AG08396 (cell line): Measurements from ENCODE around the gene BMAL1.

ENCODE experiments used
- DNase-seq: peaks from one replicate; pipeline ENCODE4 v3.0.0; 2012; ENCODE audit warnings: low spot score, mixed read lengths

The BMAL1 gene

GRCh38 chr11:13343931-13344717 lies 66.5 kb downstream of the BMAL1 start:
- peak; percentile 64 for DNase-seq

GRCh38 chr11:13344818-13345217 lies 67.2 kb downstream of the BMAL1 start:
- DNase-seq: no peak

DNA sequence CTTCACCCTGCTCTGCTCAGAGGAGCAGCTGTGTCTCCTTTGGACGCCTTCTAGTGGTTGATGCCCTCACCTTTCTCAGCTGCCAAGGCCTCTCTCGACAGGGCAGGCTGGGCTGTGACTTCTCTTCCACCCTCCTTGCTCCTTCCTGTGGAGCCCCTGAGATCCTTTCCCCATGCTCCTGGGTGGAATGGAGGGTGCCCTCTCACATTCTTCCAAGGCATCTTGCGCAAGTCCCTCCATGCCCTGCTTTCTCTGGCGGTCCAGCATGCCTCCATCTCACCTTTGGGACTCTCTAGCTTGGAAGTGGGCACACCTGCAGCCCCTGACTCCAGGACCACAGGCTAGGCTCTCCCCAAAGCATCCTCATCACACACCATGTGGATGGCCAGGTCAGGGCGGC lies 68.9 kb downstream of the BMAL1 start:
- no peak for DNase-seq

DNA sequence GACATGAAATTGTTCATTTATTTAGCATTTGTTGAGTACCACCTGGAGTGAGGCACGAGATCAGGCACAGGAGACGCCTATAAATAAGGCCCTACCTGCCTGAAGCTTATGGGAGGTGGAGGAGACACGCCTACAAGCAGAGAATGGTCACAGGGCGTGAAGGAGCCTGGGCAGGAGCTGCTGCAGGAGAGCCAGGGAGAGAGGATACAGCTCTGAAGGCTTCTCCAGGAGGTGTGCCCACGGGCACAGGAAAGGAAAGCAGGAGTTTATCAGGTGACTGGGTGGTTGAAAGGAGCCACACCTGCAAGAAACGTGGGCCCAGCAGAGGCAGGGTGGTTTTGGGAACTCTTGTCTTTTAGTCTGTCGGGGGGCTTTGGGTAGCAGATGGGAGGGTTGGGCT lies 70.3 kb downstream of the BMAL1 start:
- DNase-seq: no peak

- DNase-seq: no peak
These were observed 70.7 kb downstream of the BMAL1 start for GRCh38 chr11:13348305-13348704.

GRCh38 chr11:13349046-13349445 lies 71.5 kb downstream of the BMAL1 start:
- no peak for DNase-seq

DNA sequence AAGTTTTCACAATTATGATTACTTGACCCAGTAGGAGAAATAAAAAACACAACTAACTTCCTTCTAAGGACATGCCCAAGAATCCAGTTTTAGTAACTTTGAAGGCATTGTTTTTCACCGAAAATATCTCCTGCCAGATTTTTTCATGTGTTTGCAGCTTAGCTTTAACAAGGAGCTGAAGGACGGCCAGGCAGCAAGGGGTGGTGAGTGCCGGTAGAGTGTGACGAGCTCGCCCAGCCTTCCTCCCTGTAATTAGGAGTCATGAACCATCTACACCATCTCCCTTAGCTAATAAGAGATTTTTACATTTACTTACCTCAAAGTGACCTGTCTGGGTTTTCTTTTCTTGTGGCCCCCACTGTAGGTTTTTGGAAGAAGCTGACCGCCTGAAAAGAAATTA lies 72.0 kb downstream of the BMAL1 start:
- no peak for DNase-seq

DNA sequence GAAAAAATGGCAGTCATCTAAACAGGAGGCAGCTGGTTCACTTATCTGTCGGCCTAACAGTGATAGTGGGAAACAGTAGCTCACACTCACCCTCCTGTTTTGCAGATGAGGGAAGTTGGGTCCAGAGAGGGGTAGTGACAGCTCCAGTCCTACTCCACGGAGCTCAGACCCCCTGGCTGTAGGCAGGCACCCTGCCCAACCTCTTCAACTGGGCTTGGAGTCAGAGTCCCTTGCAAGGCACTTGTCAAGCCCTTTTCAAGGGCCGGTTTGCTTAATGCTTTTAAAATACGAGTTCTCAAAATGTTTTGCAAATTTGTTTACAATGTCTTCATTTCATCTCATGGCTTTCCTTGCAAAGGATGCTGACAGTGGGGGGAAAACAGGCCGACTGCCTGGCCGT lies 75.1 kb downstream of the BMAL1 start:
- DNase-seq: no peak

DNA sequence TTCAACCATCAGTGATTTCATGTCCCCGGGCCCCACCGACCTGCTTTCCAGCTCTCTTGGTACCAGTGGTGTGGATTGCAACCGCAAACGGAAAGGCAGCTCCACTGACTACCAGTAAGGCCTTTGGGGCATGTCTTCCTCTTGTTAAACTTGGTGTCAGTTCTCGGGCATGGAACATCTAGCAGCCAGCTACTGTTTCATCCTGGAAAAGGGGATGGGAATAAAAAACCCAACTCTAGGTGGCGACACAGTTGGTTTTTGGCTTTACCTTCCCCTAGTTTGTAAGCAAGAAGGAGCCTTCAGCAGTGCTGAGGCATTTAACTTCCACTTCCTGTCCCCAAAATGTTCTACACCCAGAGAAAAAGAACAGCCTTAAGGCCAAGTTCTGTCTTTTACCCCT lies 76.7 kb downstream of the BMAL1 start:
- no peak for DNase-seq

DNA sequence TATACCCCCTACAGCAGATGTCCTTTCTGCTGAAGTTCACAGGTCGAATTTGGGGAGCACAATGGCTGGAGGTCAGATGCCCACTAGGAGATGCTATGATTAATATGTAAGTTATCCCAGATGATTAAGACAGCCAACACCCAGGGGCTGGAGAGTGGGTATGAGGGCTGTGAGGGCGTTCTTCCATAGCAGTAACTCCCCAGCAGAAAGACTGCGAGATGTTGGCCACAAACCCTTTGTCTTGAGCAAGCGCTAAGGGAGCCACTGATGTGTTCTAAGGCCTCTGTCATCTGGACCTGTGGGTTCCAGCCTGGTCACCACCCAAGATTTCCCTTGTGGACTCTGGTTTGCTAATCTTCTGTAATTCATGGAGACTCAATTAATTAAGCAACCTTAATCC lies 77.6 kb downstream of the BMAL1 start:
- no peak for DNase-seq

DNA sequence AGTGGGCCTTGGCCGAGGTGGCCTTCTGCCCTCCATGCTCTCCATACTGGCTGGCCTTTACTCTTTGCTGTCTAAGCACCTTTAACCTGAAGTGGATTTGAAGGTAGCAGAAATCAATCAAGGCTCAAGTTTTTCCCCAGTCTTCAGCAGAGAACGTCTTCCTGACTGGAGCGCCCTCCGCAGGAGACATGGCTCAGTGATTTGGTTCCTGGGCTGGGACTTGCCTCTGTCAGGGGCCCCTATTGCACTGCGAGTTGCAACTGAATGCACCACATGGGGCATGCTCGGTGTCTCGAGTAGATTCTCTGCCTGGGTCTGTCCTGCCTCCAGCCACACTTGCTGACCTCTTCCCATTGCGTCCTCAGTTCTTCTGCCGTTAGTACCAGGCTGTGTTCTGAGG lies 79.6 kb downstream of the BMAL1 start:
- DNase-seq: no peak

DNA sequence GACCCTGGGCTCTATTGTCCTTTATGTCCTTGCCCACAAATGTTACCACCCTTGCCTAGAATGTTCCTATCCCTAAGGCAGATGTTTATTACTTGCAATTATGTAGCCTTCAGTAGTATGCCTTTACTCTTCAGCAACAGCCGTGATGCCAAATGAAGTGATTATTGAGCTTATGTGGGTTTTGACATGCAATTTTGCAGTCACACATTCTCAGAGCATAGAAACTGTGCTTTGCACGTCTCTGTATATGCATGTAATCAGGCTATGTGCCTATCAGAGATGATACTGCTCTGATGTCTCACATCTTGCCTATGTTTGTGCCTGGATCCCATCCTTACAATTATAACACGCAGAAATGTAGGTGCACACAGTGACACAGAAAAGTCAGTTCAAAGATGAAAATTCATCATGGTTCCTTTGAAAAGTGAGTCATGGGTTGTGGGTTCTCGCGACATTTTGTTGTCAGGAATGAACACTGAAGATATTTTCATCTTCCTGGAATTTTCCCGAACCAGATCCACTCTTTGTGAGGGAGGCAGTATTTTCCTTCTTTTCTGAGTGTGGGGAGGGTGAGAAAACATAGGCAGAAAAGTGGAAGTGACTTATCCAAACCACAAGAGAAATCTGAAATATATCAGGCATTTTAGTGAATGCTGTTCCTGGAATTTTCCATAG lies 81.1 kb downstream of the BMAL1 start:
- DNase-seq: no peak

GRCh38 chr11:13362596-13363109 lies 85.1 kb downstream of the BMAL1 start:
- DNase-seq: no peak

- DNase-seq: no peak
These were observed 86.8 kb downstream of the BMAL1 start for GRCh38 chr11:13364388-13364787.

GRCh38 chr11:13366266-13367026 lies 88.9 kb downstream of the BMAL1 start:
- no peak for DNase-seq

DNA sequence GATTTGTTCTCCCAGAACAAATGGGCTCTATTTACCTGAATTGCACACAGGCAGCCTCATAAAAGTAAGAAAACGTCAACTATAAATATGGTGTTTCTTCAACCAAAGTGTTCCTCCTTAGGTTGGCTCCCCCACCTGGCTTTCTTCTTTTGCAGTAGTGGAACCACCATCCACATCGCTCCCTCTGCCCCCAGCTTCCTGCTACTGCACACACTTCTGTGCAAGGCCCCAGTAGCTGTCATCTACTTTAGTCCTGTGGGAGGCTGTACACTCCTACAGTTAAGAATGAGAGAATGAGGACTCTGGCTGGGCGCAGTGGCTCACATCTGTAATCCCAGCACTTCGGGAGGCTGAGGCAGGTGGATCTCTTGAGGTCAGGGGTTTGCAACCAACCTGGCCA lies 89.5 kb downstream of the BMAL1 start:
- DNase-seq: no peak

DNA sequence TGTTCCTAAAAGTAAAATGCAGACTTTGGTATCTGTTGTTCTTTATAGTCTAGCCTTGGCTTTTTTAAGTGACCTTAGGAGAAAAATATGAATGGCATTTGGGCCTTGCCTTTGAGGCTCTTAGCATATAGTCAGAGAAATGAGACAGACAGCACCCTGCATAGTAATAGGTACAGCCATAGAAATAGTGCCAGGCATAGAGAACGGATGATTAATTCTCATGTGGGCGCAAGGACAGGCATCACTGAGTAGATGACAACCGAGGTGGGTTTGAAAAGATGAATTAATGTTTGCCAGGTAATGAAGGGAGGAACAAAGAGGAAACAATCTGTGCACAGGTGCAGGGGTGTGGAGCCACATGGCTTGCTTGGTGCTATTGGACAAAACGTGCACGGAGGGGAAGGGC lies 90.5 kb downstream of the BMAL1 start:
- DNase-seq: peak; percentile 17

GRCh38 chr11:13373216-13373615 lies 95.6 kb downstream of the BMAL1 start:
- no peak for DNase-seq

- DNase-seq: no peak
These were observed 98.2 kb downstream of the BMAL1 start for GRCh38 chr11:13375798-13376197.

DNA sequence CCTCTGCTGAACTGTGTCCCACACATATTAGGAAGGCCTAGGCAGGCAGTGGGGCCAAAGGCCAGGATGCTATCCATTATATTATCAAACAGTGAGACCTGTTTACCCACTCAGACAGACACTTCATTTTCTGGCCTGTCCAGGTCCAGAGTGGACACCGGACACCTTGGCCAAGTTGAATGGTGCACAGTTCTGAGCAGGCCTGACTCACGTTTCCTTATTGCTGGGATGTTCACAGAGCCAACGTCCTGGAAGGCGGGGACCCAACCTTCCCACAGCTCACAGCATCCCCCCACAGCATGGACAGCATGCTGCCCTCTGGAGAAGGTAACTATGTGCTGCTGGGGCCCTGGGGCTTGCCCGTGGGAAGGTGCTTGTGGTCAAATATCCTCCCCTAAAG lies 98.8 kb downstream of the BMAL1 start:
- no peak for DNase-seq

- DNase-seq: no peak
These were observed 99.2 kb downstream of the BMAL1 start for GRCh38 chr11:13376838-13377237.

- no peak for DNase-seq
These were observed 100.7 kb downstream of the BMAL1 start for GRCh38 chr11:13378316-13378715.

- DNase-seq: no peak
These were observed 103.1 kb downstream of the BMAL1 start for GRCh38 chr11:13380731-13381130.
